Left colon (tissue), 2 donors: Measurements from ENCODE around the gene PPFIA4. TPM values are rescaled to one million over a fixed set of nuclear protein-coding genes. Genes with fewer than 3 reads are reported as not detected.

Experiments used
- ATAC-seq: fragments of 200-7000 bp; cut with Tn5 transposase; one replicate; pipeline ENCODE4 v1.9.1; 2020; ENCODE audit warnings: mild to moderate bottlenecking, moderate library complexity
- DNase-seq, 2 donors: peaks; one replicate each; pipeline ENCODE4 v3.0.0-alpha.2; 2020
- intact Hi-C, 2 donors: fragments of 100-400 bp; cut with DNase I in 1 of 2; cut with micrococcal nuclease in 1 of 2; formaldehyde crosslinking; loops; one replicate each; pipeline versions ENCODE4 v1.11.2 to v1.14.0; 2022; cut with DNase I, micrococcal nuclease
- total RNA-seq, 2 donors: library from RNA; stranded (reverse); fragmentation: NEBNext Ultra II Directional; extraction: Animal tissue kit (Norgen Biotek cat#: 25700); gene quantifications; one replicate each; pipeline ENCODE4 v1.2.1, GENCODE V29; 2021
- donor health status: DM: no; HTN: no; CAD: no.
- donor health status: DM: yes; HTN: yes; CAD: no.

PPFIA4 gene
- total RNA-seq, 2 donors from 2014 or later = 0.58 to 1.7 TPM

GRCh38 chr1:203073469-203073868 is 47.2 kb downstream of the PPFIA4 start:
- intact Hi-C loops = no loop called here
- DNase-seq (no peak), ATAC-seq (no peak)

- DNase-seq (no peak), ATAC-seq (no peak)
- intact Hi-C loops = no loop called here
Observed at GRCh38 chr1:203074610-203075009, 48.3 kb downstream of the PPFIA4 start.

GRCh38 chr1:203075236-203076030 is 49.1 kb downstream of the PPFIA4 start:
- no peak for ATAC-seq
- DNase-seq = no peak

GRCh38 chr1:203076031-203076511 is 49.8 kb downstream of the PPFIA4 start:
- ATAC-seq (no peak), DNase-seq (peak in 1 of 2 donors; percentile 16)
- intact Hi-C loops = no loop called here

More at GRCh38 chr1:203075236-203076030, 49.1 kb downstream of the PPFIA4 start:
- intact Hi-C loops = no loop called here

GRCh38 chr1:203077367-203077766 is 51.1 kb downstream of the PPFIA4 start:
- intact Hi-C loops = no loop called here
- peak in 1 of 2 donors; percentile 2 for DNase-seq

GRCh38 chr1:203077956-203078355 is 51.7 kb downstream of the PPFIA4 start:
- DNase-seq (peak in 1 of 2 donors; percentile 8), ATAC-seq (no peak)
- intact Hi-C loops = no loop called here

More at GRCh38 chr1:203077367-203077766, 51.1 kb downstream of the PPFIA4 start:
- ATAC-seq = no peak

- DNase-seq (peak in 1 of 2 donors; percentile 7), ATAC-seq (no peak)
- intact Hi-C loops = no loop called here
Observed at GRCh38 chr1:203078478-203078877, 52.2 kb downstream of the PPFIA4 start.

- DNase-seq = no peak
- no peak for ATAC-seq
- intact Hi-C loops = no loop called here
Observed at GRCh38 chr1:203080456-203080855, 54.2 kb downstream of the PPFIA4 start.

GRCh38 chr1:203081465-203082230 is 55.4 kb downstream of the PPFIA4 start:
- DNase-seq (no peak), ATAC-seq (no peak)
- intact Hi-C loops = no loop called here

GRCh38 chr1:203082231-203082505 is 55.9 kb downstream of the PPFIA4 start:
- intact Hi-C loops = no loop called here
- DNase-seq = no peak
- no peak for ATAC-seq

GRCh38 chr1:203082571-203083462 is 56.5 kb downstream of the PPFIA4 start:
- ATAC-seq (no peak), DNase-seq (no peak)
- intact Hi-C loops = no loop called here

- DNase-seq (no peak), ATAC-seq (no peak)
- intact Hi-C loops = no loop called here
Observed at GRCh38 chr1:203083463-203083921, 57.2 kb downstream of the PPFIA4 start.

- ATAC-seq (no peak), DNase-seq (no peak)
- intact Hi-C loops = no loop called here
Observed at GRCh38 chr1:203084588-203085527, 58.6 kb downstream of the PPFIA4 start.

GRCh38 chr1:203085528-203086406 is 59.5 kb downstream of the PPFIA4 start, which contains the start of gene MYOG:
TSS of gene MYOG (minus strand) at chr1:203086012. CDS start at chr1:203085961, 51 bp downstream.
- DNase-seq (no peak), ATAC-seq (no peak)
- intact Hi-C loops = no loop called here

- DNase-seq = no peak
- ATAC-seq = no peak
- intact Hi-C loops = no loop called here
Observed at GRCh38 chr1:203086992-203087763, 60.9 kb downstream of the PPFIA4 start.

GRCh38 chr1:203088441-203088840 is 62.1 kb downstream of the PPFIA4 start:
- DNase-seq (no peak), ATAC-seq (no peak)
- intact Hi-C loops = no loop called here
